Purkinje cell (primary cell): ENCODE measurements around the gene OR7E24. TPM values are rescaled to one million over a fixed set of nuclear protein-coding genes. Genes with fewer than 3 reads are reported as not detected.

Experiments
- polyA plus RNA-seq: library from polyadenylated mRNA; unstranded; fragments of >200 nt; fragmentation: Nextera tagmentation; gene quantifications from 2 replicates; pipeline ENCODE4 v1.2.1, GENCODE V29; 2014

Gene OR7E24
- polyA plus RNA-seq: not detected in 2 replicates

GRCh38 chr19:9250630-9251029 is at the start of gene OR7E24:
Gene OR7E24, plus strand, starts transcription at chr19:9250930. Its CDS starts 114 bp downstream, at chr19:9251044.

GRCh38 chr19:9219489-9219888 is 31.2 kb upstream of the OR7E24 start, which contains the start of gene OR7D4:
Gene OR7D4, minus strand, starts transcription at chr19:9219589. Its CDS starts 4,752 bp downstream, at chr19:9214837.

Other genes starting within 250 kb of the OR7E24 start
- 0.11 and 0.15 TPM in 2 replicates for gene MUC16, start 240.5 kb upstream of the OR7E24 start, polyA plus RNA-seq
- gene OR1M1, start 163.9 kb upstream of the OR7E24 start, polyA plus RNA-seq: not detected in 2 replicates
- gene OR7G2, start 143.5 kb upstream of the OR7E24 start, polyA plus RNA-seq: not detected in 2 replicates
- not detected in 2 replicates for gene OR7G1, start 135.2 kb upstream of the OR7E24 start, polyA plus RNA-seq
- not detected in 2 replicates for gene OR7G3, start 124.0 kb upstream of the OR7E24 start, polyA plus RNA-seq
- 38.2 and 44.6 TPM in 2 replicates for gene ZNF317, start 110.5 kb upstream of the OR7E24 start, polyA plus RNA-seq
- not detected in 2 replicates for gene OR7D2, start 72.0 kb upstream of the OR7E24 start, polyA plus RNA-seq
- not detected in 2 replicates for gene OR7D4, start 31.3 kb upstream of the OR7E24 start, polyA plus RNA-seq
- 1.2 TPM in 2 replicates for gene ZNF699, start 58.9 kb downstream of the OR7E24 start, polyA plus RNA-seq
- gene ZNF559, start 73.2 kb downstream of the OR7E24 start, polyA plus RNA-seq: 10.2 and 19.0 TPM in 2 replicates
- 10.9 and 11.7 TPM in 2 replicates for gene ZNF177, start 112.1 kb downstream of the OR7E24 start, polyA plus RNA-seq
- 6.6 and 8.7 TPM in 2 replicates for gene ZNF266, start 184.6 kb downstream of the OR7E24 start, polyA plus RNA-seq
- not detected in 2 replicates for gene ZNF560, start 247.7 kb downstream of the OR7E24 start, polyA plus RNA-seq